Measurements from ENCODE around the gene PAK6.

PAK6 gene

GRCh38 chr15:40238532-40239403 is at the start of gene PAK6:
PAK6 (plus strand) TSS chr15:40239063; CDS start chr15:40264786, 25,723 bp downstream.
- no peak for DNase-seq

DNA sequence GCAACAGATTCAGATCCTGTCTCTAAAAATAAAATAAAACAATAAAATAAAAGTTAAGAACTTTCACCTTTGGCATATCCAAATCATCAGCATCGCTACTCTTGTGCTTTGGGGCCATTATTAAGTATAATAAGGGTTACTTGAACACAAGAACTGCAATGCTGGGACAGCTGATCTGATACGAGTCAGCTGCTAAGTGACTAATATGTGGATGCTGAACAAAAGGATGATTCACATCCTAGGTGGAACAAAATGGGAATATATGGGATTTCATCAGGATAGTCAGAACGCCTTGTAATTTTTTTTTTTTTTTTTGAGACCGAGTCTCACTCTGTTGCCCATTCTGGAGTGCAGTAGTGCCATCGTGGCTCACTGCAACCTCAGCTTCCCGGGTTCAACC is 48.3 kb upstream of the PAK6 start:
- DNase-seq = no peak

DNA sequence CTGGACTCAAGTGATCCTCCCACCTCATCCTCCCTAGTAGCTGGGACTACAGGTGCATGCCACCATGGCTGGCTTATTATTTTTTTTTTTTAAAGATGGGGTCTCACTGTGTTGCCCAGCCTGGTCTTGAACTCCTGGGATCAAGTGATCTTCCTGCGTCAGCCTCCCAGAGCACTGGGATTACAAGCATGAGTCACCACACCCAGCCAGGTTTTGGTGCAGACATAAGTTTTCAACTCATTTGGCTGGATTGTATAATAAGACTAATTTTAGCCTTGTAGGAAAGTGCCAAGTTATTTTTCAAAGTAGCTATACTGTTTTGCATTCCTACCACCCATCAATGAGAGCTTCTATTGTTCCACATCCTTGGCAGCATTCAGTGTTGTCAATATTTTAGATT is 45.9 kb upstream of the PAK6 start:
- no peak for DNase-seq

GRCh38 chr15:40197434-40197833 is 41.4 kb upstream of the PAK6 start:
- no peak for DNase-seq

GRCh38 chr15:40198355-40199085 is 40.3 kb upstream of the PAK6 start:
- no peak for DNase-seq

GRCh38 chr15:40204100-40204499 is 34.8 kb upstream of the PAK6 start:
- no peak for DNase-seq

- DNase-seq = no peak
Observed at GRCh38 chr15:40217166-40217824, 21.6 kb upstream of the PAK6 start.

- no peak for DNase-seq
Observed at GRCh38 chr15:40219801-40220200, 19.1 kb upstream of the PAK6 start.

- no peak for DNase-seq
Observed at GRCh38 chr15:40222131-40222530, 16.7 kb upstream of the PAK6 start.

DNA sequence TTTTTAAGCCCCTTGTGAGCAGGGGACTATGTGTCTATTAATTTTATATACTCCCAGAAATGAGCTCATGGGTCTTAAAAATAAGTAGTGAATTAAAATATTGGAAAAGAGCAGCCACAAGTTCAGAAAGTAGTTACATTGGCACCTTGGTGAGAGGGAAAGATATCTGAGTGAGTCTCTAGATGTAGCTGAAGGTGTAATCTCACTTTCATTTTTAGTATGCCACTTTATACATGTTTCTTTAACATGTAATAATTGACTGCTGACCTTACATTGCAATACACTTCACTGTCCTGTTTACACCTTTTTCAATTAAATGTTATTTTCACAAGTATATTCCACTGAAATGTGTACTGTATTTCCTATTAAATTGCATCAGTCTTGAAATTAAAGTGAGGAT is 12.1 kb upstream of the PAK6 start:
- no peak for DNase-seq

DNA sequence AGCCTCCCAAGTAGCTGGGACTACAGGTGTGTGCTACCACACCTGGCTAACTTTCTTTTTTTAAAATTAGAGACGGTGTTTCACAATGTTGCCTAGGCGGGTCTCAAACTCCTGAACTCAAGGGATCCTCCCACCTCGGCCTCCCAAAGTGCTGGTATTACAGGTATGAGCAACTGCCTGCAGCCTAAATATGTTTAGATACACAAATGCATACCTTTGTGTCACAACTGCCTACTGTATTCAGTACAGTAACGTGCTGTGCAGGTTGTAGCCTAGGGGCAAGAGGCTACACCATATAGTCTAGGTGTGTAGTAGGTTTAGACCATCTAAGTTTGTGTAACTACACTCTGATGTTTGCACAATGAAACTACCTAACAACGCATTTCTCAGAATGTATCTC is 9.5 kb upstream of the PAK6 start:
- no peak for DNase-seq

DNA sequence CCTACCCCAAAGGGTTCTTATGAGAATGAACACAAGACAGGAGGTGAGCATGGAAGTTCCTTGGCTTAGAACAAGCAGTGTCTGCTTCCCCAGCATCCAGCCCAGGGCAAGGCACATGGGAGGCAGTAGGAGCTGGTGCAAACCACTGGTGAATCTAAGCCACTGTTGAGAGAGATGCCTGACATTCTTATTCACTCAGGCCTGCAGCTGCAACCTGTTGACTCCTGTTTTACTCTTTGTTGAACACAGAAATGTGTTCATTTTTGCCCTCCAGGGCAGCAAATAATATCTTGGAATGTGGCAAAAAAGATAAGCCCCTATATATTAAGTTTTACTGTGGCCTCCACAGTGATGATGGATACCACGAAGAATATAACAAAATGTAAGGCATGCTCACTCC is 8.9 kb upstream of the PAK6 start:
- no peak for DNase-seq

GRCh38 chr15:40232625-40233070 is 6.2 kb upstream of the PAK6 start:
- no peak for DNase-seq

GRCh38 chr15:40233727-40234577 is 4.9 kb upstream of the PAK6 start:
- no peak for DNase-seq

DNA sequence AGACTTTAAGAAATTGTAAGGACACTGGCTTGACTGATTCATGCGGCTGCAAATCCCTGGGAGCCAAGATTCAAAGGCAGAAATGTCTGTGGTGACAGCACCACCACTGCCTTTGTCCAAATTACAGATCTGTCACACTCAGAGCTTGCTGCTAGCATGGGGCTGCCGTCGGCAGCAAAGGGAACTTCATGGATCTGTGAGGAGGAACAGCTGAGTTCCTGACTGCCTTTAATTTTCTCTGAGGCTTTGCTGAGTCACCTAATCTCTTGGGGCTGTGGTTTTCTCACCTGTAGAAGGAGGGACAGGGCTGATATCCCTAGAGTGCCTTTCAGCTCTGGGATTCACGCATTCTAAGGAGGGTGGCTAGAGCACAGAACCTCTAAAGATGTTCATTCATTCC is 4.1 kb upstream of the PAK6 start:
- DNase-seq = no peak

DNA sequence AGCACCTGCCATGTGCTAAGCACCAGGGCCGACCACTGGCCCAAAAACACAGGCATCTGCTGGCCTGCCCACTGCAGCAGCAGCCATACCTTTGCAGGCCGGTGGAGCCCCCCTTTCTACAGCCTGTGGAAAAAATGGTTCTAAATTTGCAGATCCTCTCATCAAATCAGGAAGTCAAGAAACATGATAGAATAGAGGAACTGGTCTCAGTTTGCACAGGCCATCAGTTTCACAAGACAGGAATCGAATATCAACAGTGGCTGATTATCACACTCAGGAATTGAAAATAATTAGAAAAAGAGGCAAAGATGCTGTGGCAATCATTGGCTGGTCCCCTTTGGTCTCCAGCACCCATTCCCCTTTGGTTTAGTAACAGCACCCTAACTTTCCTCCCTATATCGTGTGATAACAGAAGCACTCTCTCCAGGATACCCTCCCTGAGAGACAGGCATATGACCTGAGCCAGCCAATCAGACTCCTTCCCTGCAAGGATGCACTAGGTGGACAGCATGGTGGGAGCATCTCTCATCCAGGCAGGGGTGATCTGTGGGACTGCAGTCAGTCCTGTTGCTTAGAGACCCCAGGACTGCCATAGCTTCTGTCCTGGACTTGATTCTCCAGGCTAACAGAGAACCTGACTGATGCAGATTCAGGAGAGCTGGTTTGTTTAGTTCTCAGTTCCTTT is 3.5 kb upstream of the PAK6 start:
- no peak for DNase-seq

GRCh38 chr15:40239404-40239692 is 485 bp downstream of the PAK6 start:
- DNase-seq = no peak

DNA sequence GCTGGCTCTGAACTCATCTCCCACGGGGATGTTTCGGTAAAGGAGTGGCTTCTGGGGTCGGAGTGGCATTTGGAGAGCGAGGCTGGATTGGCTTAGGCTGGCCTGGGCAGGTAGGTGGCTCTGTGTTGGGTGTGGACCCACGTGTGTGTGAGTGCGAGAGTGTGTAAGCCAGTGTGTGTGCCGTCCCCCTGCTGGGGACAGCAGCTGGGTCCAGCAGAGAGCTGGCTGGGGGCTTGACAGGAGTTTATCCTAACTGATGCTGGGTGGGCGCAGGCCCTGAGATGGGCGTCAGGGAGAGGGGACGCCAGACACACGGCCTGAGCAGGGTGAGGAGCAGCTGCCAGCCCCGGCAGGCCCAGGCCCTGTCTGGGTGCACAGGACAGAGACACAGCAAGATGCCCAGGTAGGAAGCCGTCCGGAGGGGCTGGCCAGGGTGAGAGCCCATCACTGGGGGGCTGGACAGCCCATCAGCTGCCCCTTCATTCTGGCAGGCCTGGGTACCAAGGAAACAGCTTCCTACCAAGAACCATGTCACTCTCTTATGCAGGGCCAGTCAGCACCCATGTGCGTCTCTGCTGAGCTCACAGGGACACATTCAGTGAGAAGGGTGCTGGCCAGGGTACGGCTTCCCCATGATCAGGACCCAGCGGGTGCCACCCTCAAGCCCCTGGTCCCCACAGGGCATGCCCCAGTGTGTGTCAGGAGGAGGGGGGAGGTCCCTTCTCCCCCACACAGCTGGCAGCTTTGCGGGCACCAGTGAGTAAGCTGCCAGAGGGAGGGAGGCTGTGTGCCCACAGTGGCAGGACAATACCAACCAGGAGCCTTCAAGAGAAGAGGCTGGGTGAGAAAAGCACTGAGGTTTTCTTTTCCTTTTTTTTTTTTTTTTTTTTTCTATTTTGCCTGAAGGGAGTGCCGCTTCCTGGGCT is 1.1 kb downstream of the PAK6 start:
- no peak for DNase-seq

GRCh38 chr15:40240619-40241221 is 1.9 kb downstream of the PAK6 start:
- DNase-seq = no peak

Data from activated CD4-positive, CD25-positive, alpha-beta regulatory T cell (primary cell).